ENCODE data around the gene TUBGCP2.

GRCh38 chr10:133350283-133350949 lies 41.7 kb upstream of the TUBGCP2 start:
- no peak for TF ChIP-seq REST (IDR thresholded peaks at IDR 0.05; ENCODE audit: insufficient read depth in 1 of 2, low read depth in 2 of 2, low read length in 2 of 2)
- TF ChIP-seq POLR2AphosphoS5 (IDR thresholded peaks at IDR 0.05; ENCODE audit: low read depth, low read length), result no peak
